GM21717 (cell line): Measurements from ENCODE around the gene EPB41L2.
A peak's percentile ranks its signal among the peaks of the same experiment; 100 is the strongest.
"Not testable (repeated sequence)": the region's sequence is repeated elsewhere in the genome, so short reads cannot be mapped to it uniquely, and the experiment has no call there.

Experiments used
- ATAC-seq: cut with Tn5 transposase; IDR thresholded peaks from one replicate; pipeline ENCODE4 v1.9.1; 2021; ENCODE audit warnings: mild to moderate bottlenecking, moderate library complexity; ENCODE audit not compliant: unreplicated experiment

The EPB41L2 gene

DNA sequence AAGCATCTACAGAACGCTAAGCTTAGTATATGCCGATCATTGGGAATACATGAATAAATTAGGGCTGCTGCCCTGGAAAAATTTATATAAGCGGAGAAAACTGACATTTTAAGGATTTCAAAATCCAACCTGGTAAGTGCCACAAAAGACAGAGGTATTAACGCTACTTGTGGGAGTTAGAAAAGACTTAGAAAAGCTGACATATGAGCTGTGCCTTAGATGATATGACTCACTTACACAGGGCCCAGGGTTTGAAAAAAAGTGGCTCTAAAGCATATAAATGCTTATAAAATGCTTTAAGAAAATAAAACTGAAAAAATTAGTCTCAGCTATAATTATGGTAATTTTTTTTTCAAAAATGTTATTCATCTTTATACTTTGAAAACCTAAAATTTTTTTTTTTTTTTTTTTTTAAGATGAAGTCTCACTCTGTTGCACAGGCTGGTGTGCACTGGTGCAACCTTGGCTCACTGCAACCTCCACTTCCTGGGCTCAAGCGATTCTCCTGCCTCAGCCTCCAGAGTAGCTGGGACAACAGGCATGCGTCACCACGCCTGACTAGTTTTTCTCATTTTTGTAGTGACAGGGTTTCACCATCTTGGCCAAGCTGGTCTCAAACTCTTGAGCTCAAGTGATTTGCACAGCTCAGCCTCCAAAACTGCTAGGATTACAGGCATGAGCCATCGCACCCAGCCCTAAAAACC lies 25.7 kb downstream of the EPB41L2 start:
- ATAC-seq = no peak

DNA sequence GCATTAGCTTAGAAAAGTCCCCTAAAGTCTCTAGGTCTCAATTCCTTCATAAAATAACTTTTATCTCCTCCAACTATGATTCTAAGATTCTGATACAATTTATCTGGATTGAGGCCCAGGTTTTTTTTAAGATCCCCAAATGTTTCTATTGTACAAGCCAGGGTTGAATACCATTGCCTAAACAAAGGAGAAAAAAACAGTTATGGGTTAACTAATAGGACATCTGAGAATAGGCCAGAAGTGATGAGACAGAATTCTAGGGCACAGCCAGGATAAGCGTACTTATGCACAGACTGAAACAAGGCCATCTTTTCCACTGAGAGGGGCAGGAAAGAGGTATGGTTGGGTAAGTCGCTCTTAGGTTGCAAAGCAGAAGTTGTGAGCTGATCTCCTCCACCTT lies 26.4 kb downstream of the EPB41L2 start:
- ATAC-seq = no peak

GRCh38 chr6:131036143-131036542 lies 26.9 kb downstream of the EPB41L2 start:
- ATAC-seq = no peak

DNA sequence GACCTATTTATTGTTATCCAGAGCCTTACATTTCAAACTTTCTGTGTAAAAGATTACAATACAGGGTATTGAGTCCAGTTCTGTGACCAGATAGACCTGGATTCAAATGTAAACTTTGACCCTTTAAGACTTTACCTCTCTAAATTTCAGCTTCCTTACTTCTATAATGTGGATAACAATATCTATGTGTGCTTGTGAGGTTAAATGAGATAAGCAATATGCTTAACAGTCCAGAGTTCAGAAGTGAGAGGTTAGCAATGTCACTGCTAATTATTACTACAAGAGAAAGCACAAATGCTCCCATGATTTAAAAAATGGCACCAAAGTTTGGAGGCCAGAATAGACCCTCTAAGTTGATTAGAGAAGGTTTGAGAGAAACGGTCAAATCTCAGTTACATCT lies 27.5 kb downstream of the EPB41L2 start:
- ATAC-seq = no peak

- ATAC-seq = no peak
Observed at GRCh38 chr6:131033631-131034030, 29.4 kb downstream of the EPB41L2 start.

GRCh38 chr6:131029626-131030297 lies 33.3 kb downstream of the EPB41L2 start:
- ATAC-seq = peak; percentile 99

DNA sequence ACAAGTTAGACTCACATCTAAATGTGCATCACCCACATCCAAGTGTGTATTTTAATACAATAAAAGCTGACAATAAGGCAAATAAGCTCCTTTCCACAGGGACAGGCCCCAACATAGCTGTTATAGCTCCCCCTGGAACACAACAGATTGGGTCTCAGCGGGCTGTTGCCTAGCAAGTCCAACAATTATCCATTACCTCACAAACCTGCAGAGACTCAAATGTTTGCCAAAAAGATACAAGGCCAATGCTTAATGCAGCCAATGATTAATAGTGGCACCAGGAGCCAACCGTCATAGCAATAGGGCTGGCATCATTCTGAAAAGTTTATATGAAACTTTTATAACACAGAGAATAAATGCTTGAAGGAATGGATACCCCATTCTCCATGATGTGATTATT lies 35.7 kb downstream of the EPB41L2 start:
- no peak for ATAC-seq

DNA sequence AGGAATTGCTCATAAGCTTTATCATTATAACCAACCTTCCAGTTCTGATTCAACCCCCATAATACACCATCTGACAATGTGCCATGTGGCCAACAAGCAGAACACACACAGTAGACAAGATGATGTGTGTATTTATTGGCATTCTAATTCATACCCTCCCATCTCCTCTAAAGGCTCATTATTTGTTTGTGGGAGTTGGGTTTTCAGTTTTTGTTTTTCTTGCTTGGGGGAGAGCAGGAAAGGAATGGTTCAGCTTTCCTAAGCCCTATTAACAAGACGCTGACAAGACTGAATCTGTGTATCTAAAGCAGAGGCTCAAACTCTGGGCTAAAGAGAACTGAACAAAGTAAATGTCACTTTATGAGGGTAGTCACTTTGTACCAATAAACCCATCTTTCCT lies 36.8 kb downstream of the EPB41L2 start:
- ATAC-seq = no peak

DNA sequence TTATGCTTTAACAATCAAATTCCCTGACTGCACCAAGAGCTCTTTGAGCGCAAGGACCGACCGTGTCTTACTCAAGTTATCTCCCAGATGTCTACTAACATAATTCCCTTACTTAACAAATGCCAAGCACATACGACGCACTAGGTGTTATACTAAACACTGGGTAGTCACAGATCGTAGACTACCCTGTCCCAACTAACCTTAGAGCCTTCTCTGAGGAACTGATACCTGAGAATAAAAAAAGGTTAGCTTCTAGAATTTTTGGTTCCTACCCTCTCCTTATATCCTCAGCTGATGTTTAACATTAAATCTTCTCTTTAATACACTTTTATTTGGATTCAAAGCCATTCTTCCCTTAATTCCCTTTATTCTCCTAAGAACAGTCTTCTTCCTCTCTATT lies 38.5 kb downstream of the EPB41L2 start:
- peak; percentile 78 for ATAC-seq

GRCh38 chr6:131023834-131024504 lies 39.1 kb downstream of the EPB41L2 start:
- ATAC-seq = no peak

GRCh38 chr6:131022691-131023090 lies 40.4 kb downstream of the EPB41L2 start:
- ATAC-seq = no peak

- ATAC-seq = no peak
Observed at GRCh38 chr6:131017962-131018361, 45.1 kb downstream of the EPB41L2 start.

DNA sequence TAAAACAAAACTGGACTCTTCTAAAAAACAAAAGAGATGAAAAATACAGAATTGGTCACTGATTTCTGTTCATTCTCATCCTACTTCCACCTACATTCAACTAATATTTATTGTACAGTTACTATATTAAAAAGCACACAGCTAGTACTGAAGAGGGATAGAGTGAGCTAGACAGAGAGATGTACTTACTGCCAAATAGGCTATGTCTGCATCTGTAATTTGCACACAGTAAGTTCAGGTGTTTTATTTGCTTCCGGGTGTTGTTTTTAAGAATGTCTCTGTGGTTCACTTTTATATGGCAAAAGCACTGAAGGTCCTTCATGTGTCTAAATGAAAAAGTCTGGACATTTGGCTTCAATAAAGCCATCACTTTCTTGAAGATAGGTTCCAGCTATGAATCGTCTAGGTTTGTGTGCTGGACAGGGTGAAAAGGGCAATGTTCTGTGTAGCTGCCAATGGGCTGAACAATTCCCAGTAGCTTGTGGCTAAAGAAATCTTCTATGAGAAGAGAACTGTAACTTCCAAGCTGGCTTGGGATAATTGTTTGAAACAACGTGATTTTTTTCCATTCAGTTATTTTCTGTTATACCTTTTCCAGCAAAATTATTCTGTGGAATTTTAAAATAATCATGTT lies 47.3 kb downstream of the EPB41L2 start:
- ATAC-seq = no peak

GRCh38 chr6:131015025-131015591 lies 47.9 kb downstream of the EPB41L2 start:
- no peak for ATAC-seq

DNA sequence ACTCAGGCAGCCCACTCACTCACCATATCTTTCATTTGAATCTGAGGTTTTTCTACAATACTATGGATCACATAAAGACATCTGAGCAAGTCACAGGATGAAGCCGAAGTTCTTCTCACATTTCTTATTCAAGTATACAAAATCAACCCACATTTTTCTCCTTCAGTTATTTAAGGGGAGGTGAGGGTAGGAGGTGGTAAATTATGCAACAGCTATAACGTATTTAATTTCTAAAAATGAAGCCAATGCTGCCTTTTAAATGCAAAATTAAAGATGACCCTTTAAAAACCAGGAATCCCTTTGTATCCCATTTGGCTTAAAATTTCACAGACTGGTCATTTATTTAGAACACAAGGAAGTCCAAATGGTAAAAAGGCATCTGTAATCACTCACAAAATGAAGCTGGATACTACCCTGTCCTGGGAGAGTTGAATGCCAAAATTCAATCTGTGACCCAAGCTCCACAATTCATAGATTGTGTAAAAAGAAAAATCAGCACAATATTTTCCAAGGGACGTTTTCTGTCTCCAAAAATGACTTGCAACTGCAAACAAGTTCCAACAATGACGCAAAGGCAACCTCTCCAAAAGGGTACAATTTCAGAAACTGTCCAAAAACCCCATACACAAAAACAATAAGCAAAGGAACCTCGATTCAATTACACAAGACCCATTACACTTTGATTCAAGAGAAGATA lies 48.8 kb downstream of the EPB41L2 start:
- no peak for ATAC-seq

DNA sequence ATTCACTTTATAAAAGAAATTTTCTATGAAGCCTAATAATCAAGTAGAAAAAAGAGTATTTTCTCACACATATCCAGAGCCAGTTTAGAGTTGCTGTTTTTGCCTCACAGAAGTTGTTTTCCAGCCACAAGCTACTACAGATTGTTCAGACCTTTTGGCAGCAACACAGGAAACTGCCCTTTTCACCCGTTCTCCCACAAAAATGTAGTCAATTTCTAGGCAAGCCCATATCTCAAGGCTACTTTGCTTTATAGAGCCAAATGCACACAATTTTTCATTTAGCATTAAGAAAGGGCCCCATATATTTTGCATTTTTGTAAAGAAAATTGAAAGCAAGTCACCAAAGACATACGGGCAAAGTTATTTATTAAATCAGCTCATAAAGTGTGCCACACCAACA lies 49.5 kb downstream of the EPB41L2 start:
- no peak for ATAC-seq

DNA sequence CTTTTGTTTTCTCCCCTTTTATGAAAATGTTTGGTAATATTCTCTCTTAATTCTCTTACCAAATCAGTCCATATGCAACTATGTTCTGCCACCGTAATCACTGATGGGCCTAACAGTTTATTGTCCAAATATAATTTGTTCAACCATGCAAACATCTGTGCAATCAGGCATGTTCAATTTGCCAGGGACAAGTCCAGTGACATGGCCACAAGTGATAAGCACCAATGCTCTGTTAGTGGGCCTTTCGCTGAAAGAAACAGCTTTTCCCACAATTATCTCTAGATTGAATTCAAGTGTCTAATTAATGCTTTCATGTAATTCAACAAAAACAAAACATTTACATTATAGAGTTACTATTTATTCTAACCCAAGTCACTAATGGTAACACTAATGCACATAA lies 53.3 kb downstream of the EPB41L2 start:
- ATAC-seq = no peak

DNA sequence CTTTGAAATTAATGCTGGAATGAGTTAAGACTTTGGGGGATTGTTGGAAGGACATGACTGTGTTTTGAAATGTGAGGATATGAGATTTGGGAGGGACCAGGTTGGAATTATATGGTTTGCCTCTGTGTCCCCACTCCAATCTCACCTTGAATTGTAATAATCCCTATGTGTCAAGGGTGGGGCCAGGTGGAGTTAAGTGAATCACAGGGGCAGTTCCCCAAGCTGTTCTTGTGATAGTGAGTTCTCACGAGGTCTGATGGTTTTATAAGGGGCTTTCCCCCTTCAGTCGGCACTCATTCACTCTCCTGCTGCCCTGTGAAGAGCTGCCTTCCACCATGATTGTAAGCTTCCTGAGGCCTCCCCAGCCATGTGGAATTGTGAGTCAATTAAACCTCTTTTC lies 54.1 kb downstream of the EPB41L2 start:
- ATAC-seq = not testable (repeated sequence)

- ATAC-seq = not testable (repeated sequence)
Observed at GRCh38 chr6:131007964-131008363, 55.1 kb downstream of the EPB41L2 start.

GRCh38 chr6:131007286-131007685 lies 55.8 kb downstream of the EPB41L2 start:
- ATAC-seq = no peak
